Epithelial cell of esophagus (primary cell): Measurements from ENCODE around the gene TMC5.

ENCODE experiments used
- DNase-seq: peaks from one replicate; pipeline ENCODE4 v3.0.0; 2010; ENCODE audit warnings: low read depth
- H3K4me3 ChIP-seq: 2 replicates; pipeline ENCODE4 v1.5.1; 2011; ENCODE audit warnings: mild to moderate bottlenecking, low read length, control low read depth
- TF ChIP-seq, protein P1 (sequence below): IDR thresholded peaks from 2 replicates; pipeline ENCODE4 v1.5.1; 2011; ENCODE audit warnings: low read depth, mild to moderate bottlenecking, low read length, control low read depth, inconsistent platforms; ENCODE audit not compliant: insufficient read depth; ENCODE audit errors: missing control alignments

The TMC5 gene

DNA sequence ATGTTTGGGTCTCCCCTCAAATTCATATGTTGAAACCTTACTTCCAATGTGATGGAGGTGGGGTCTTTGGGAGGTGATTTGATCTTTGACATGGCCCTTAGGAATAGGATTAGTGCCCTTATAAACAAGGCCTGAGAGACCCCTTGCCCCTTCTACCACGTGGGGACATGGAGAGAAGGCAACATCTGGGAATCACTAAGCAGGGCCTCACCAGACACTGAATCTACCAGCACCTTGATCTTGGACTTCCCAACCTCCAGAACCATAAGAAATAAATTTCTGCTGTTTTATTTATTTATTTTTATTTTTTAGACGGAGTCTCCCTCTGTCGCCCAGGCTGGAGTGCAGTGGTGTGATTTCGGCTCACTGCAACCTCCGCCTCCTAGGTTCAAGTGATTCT lies 64.1 kb downstream of the TMC5 start:
- no peak for DNase-seq
- no peak overlapping the region for H3K4me3 ChIP-seq
- TF ChIP-seq, protein P1, sequence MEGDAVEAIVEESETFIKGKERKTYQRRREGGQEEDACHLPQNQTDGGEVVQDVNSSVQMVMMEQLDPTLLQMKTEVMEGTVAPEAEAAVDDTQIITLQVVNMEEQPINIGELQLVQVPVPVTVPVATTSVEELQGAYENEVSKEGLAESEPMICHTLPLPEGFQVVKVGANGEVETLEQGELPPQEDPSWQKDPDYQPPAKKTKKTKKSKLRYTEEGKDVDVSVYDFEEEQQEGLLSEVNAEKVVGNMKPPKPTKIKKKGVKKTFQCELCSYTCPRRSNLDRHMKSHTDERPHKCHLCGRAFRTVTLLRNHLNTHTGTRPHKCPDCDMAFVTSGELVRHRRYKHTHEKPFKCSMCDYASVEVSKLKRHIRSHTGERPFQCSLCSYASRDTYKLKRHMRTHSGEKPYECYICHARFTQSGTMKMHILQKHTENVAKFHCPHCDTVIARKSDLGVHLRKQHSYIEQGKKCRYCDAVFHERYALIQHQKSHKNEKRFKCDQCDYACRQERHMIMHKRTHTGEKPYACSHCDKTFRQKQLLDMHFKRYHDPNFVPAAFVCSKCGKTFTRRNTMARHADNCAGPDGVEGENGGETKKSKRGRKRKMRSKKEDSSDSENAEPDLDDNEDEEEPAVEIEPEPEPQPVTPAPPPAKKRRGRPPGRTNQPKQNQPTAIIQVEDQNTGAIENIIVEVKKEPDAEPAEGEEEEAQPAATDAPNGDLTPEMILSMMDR = no peak

DNA sequence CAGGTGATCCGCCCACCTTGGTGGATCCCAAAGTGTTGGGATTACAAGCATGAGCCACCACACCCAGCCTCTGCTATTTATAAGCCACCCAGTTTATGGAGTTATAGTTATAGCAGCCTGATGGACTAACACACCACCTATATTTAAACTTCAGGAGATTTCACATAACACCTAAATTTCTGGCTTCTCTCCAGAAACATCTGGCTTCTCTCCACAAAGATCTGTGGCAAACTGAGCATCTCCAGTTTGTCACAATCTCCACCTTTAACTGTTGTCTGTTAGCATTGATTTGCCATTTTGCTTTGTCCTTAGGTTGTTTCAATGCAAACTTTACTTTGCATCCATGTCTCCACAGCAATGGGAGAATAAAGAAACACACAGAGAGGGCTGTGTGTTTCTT lies 64.6 kb downstream of the TMC5 start:
- TF ChIP-seq, protein P1 = no peak
- no peak for DNase-seq

GRCh38 chr16:19484096-19484495 lies 66.4 kb downstream of the TMC5 start:
- no peak overlapping the region for H3K4me3 ChIP-seq
- DNase-seq = no peak
- TF ChIP-seq, protein P1 = no peak

More for the DNA sequence above, 64.6 kb downstream of the TMC5 start:
- no peak overlapping the region for H3K4me3 ChIP-seq

GRCh38 chr16:19485611-19486010 lies 67.9 kb downstream of the TMC5 start:
- no peak for DNase-seq
- TF ChIP-seq, protein P1 = no peak
- no peak overlapping the region for H3K4me3 ChIP-seq

GRCh38 chr16:19486051-19486450 lies 68.4 kb downstream of the TMC5 start:
- TF ChIP-seq, protein P1 = no peak
- DNase-seq = no peak
- no peak overlapping the region for H3K4me3 ChIP-seq

- no peak overlapping the region for H3K4me3 ChIP-seq
- no peak for DNase-seq
- TF ChIP-seq, protein P1 = no peak
Observed at GRCh38 chr16:19486750-19487325, 69.2 kb downstream of the TMC5 start.

- TF ChIP-seq, protein P1 = no peak
- no peak for DNase-seq
- no peak overlapping the region for H3K4me3 ChIP-seq
Observed at GRCh38 chr16:19488213-19488640, 70.5 kb downstream of the TMC5 start.
